H9 (cell line): ENCODE data around the gene NNT. TPM values are rescaled to one million over a fixed set of nuclear protein-coding genes. Genes with fewer than 3 reads are reported as not detected.

ENCODE experiments used
- DNase-seq: peaks from one replicate; pipeline ENCODE4 v3.0.0-alpha.2; 2017
- H2AFZ ChIP-seq: one replicate; pipeline ENCODE4 v1.6.1; 2013; ENCODE audit warnings: mild to moderate bottlenecking, low read length, control low read depth, moderate library complexity
- H2AK5ac ChIP-seq: 2 replicates; pipeline ENCODE4 v1.6.1; 2013; ENCODE audit warnings: low read length, control low read depth, mixed read lengths; ENCODE audit not compliant: insufficient read length
- H2BK120ac ChIP-seq: one replicate; pipeline ENCODE4 v1.6.1; 2013; ENCODE audit warnings: low read depth, mild to moderate bottlenecking, low read length, control low read depth, inconsistent platforms; ENCODE audit not compliant: poor library complexity, severe bottlenecking
- H2BK12ac ChIP-seq: 2 replicates; pipeline ENCODE4 v1.6.1; 2013; ENCODE audit warnings: low read length, control low read depth, mixed read lengths, low read depth; ENCODE audit not compliant: insufficient read length
- H2BK15ac ChIP-seq: 2 replicates; pipeline ENCODE4 v1.6.1; 2013; ENCODE audit warnings: low read depth, low read length, control low read depth
- H2BK20ac ChIP-seq: one replicate; pipeline ENCODE4 v1.6.1; 2013; ENCODE audit warnings: low read depth, mild to moderate bottlenecking, low read length, control low read depth, inconsistent platforms; ENCODE audit not compliant: poor library complexity, severe bottlenecking
- H2BK5ac ChIP-seq: 2 replicates; pipeline ENCODE4 v1.6.1; 2013; ENCODE audit warnings: low read length, control low read depth, mixed read lengths; ENCODE audit not compliant: insufficient read length
- H3K14ac ChIP-seq: 2 replicates; pipeline ENCODE4 v1.6.1; 2013; ENCODE audit warnings: low read length, control low read depth; ENCODE audit not compliant: insufficient read depth
- H3K18ac ChIP-seq: 2 replicates; pipeline ENCODE4 v1.6.1; 2013; ENCODE audit warnings: low read depth, mild to moderate bottlenecking, mixed read lengths, low read length, control low read depth; ENCODE audit not compliant: insufficient read length
- H3K23ac ChIP-seq: 2 replicates; pipeline ENCODE4 v1.6.1; 2013; ENCODE audit warnings: low read length, control low read depth, mixed read lengths, low read depth; ENCODE audit not compliant: insufficient read length
- H3K23me2 ChIP-seq: 2 replicates; pipeline ENCODE4 v1.6.1; 2013; ENCODE audit warnings: low read depth, mild to moderate bottlenecking, mixed read lengths, low read length, control low read depth; ENCODE audit not compliant: insufficient read length, poor library complexity, severe bottlenecking
- H3K27ac ChIP-seq: 2 replicates; pipeline ENCODE4 v1.5.1; 2013; ENCODE audit warnings: low read length, control low read depth, mixed read lengths, low read depth; ENCODE audit not compliant: insufficient read length
- H3K27me3 ChIP-seq: 2 replicates; pipeline ENCODE4 v1.6.1; 2013; ENCODE audit warnings: low read length, control low read depth, inconsistent platforms; ENCODE audit not compliant: insufficient read depth
- H3K4ac ChIP-seq: 2 replicates; pipeline ENCODE4 v1.6.1; 2013; ENCODE audit warnings: low read depth, mild to moderate bottlenecking, control low read depth, inconsistent platforms, low read length, moderate library complexity
- H3K4me1 ChIP-seq: 2 replicates; pipeline ENCODE4 v1.6.1; 2013; ENCODE audit warnings: low read length, control low read depth, inconsistent platforms; ENCODE audit not compliant: insufficient read depth
- H3K4me2 ChIP-seq: 2 replicates; pipeline ENCODE4 v1.6.1; 2013; ENCODE audit warnings: low read length, control low read depth, mixed read lengths; ENCODE audit not compliant: insufficient read length, insufficient read depth
- H3K56ac ChIP-seq: 2 replicates; pipeline ENCODE4 v1.6.1; 2013; ENCODE audit warnings: low read depth, mild to moderate bottlenecking, mixed read lengths, low read length, control low read depth; ENCODE audit not compliant: insufficient read length
- H3K79me1 ChIP-seq: 2 replicates; pipeline ENCODE4 v1.6.1; 2013; ENCODE audit warnings: low read depth, mild to moderate bottlenecking, moderate library complexity, low read length, control low read depth, inconsistent platforms; ENCODE audit not compliant: insufficient read depth, poor library complexity, severe bottlenecking
- H3K79me2 ChIP-seq: 2 replicates; pipeline ENCODE4 v1.6.1; 2013; ENCODE audit warnings: low read length, control low read depth, inconsistent platforms; ENCODE audit not compliant: insufficient read depth
- H3K9ac ChIP-seq: 2 replicates; pipeline ENCODE4 v1.6.1; 2013; ENCODE audit warnings: low read length, control low read depth, mixed read lengths; ENCODE audit not compliant: insufficient read length; ENCODE audit errors: extremely low read depth
- H3K9me3 ChIP-seq: one replicate; pipeline ENCODE4 v1.6.1; 2013; ENCODE audit warnings: low read depth, low read length, inconsistent platforms; ENCODE audit not compliant: control insufficient read depth
- H3T11ph ChIP-seq: one replicate; pipeline ENCODE4 v1.6.1; 2013; ENCODE audit warnings: mild to moderate bottlenecking, low read length, control low read depth, inconsistent platforms
- H4K20me1 ChIP-seq: one replicate; pipeline ENCODE4 v1.6.1; 2013; ENCODE audit not compliant: control insufficient read depth, insufficient read length, insufficient read depth
- H4K5ac ChIP-seq: 2 replicates; pipeline ENCODE4 v1.6.1; 2013; ENCODE audit warnings: low read depth, mild to moderate bottlenecking, mixed read lengths, low read length, control low read depth; ENCODE audit not compliant: insufficient read length
- H4K8ac ChIP-seq: replicated peaks from 2 replicates; pipeline ENCODE4 v1.6.1; 2013; ENCODE audit warnings: low read length, control low read depth, mixed read lengths, low read depth; ENCODE audit not compliant: insufficient read length
- H4K91ac ChIP-seq: 2 replicates; pipeline ENCODE4 v1.6.1; 2013; ENCODE audit warnings: low read depth, mild to moderate bottlenecking, moderate library complexity, mixed read lengths, low read length, control low read depth; ENCODE audit not compliant: insufficient read length
- H3K27ac Mint-ChIP-seq, 3 experiments: 2 replicates in 2 of 3; 3 replicates in 1 of 3; pipeline ENCODE4 v1.8.0; 2020 to 2021; ENCODE audit warnings: mixed read lengths in 3 of 3, mild to moderate bottlenecking in 1 of 3, moderate library complexity in 1 of 3
- H3K27me3 Mint-ChIP-seq: 2 replicates; pipeline ENCODE4 v1.8.0; 2021; ENCODE audit warnings: low read depth, mild to moderate bottlenecking, moderate library complexity, mixed read lengths
- H3K36me3 Mint-ChIP-seq, 3 experiments: 2 replicates in 2 of 3; 3 replicates in 1 of 3; pipeline ENCODE4 v1.8.0; 2020 to 2021; ENCODE audit warnings: low read depth in 3 of 3, mixed read lengths in 3 of 3; ENCODE audit not compliant: insufficient read depth in 1 of 3
- H3K4me1 Mint-ChIP-seq, 2 experiments: 2 replicates each; pipeline ENCODE4 v1.8.0; 2020; ENCODE audit warnings: mixed read lengths in 2 of 2
- H3K4me3 Mint-ChIP-seq, 2 experiments: 2 replicates in 1 of 2; 3 replicates in 1 of 2; pipeline ENCODE4 v1.8.0; 2020 to 2021; ENCODE audit warnings: mild to moderate bottlenecking in 2 of 2, mixed read lengths in 2 of 2, moderate library complexity in 1 of 2
- H3K9me3 Mint-ChIP-seq, 2 experiments: 2 replicates in 1 of 2; 3 replicates in 1 of 2; pipeline ENCODE4 v1.8.0; 2020; ENCODE audit warnings: mild to moderate bottlenecking in 2 of 2, mixed read lengths in 2 of 2, moderate library complexity in 1 of 2
- WGBS: extraction: QIAGEN DNeasy Blood & Tissue Kit; methylation state at CpG from one replicate; pipeline ENCODE4 v1.1.7; 2013; ENCODE audit warnings: missing lambda C conversion rate, low lambda C conversion rate, mixed read lengths; ENCODE audit not compliant: insufficient read length; ENCODE audit errors: extremely low coverage; 5-methylcytosine and 5-hydroxymethylcytosine counted together
- total RNA-seq: library from RNA; stranded (reverse); gene quantifications from 2 replicates; pipeline ENCODE4 v1.2.1, GENCODE V29; 2021
- TF ChIP-seq, protein P1 (sequence below): fragments of 200-600 bp; sonication (generic); conservative IDR thresholded peaks from 3 replicates; pipeline ENCODE4 v1.8.0; 2021; ENCODE audit warnings: antibody characterized with exemption, mild to moderate bottlenecking

The NNT gene
- total RNA-seq, 1 experiment from 2014 or later: 27.6 TPM

DNA sequence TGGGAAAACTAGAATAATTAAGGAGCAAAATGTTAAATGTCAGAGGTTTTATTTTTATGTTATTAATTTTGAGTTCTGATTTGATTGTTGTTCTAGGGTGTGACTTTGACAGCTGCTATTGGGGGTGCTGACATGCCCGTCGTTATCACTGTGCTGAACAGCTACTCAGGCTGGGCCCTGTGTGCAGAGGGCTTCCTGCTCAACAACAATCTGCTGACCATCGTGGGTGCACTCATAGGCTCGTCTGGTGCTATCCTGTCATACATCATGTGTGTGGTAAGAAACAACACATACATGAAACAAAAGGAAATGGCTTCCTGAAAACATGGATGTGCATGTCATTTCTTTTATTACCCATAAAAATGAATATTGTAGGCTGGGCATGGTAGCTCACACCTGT lies 56.1 kb downstream of the NNT start:
- no peak for DNase-seq
- H2BK20ac ChIP-seq: no peak overlapping the region
- H4K5ac ChIP-seq: no peak overlapping the region
- H3K27me3 Mint-ChIP-seq: no peaks in the 10 kb centered on the region
- H3K27ac Mint-ChIP-seq: no peak overlapping the region; a peak in 1 of 7 replicates
- no peak overlapping the region for H4K8ac ChIP-seq
- no peak overlapping the region for H3K4me3 Mint-ChIP-seq
- no peaks in the 10 kb centered on the region for H4K20me1 ChIP-seq
- H3K18ac ChIP-seq: no peak overlapping the region
- no peak overlapping the region for H2AK5ac ChIP-seq
- no peak overlapping the region for H3K4ac ChIP-seq
- H3K4me1 Mint-ChIP-seq: no peaks in the 10 kb centered on the region
- no peak overlapping the region for H3K9ac ChIP-seq
- no peak overlapping the region for H2BK5ac ChIP-seq
- no peak overlapping the region for H2BK12ac ChIP-seq
- H3K23ac ChIP-seq: no peak overlapping the region
- H3K9me3 ChIP-seq: no peaks in the 10 kb centered on the region
- WGBS: no CpG with 5 or more reads among the region's 4 CpGs
- no peak overlapping the region for H2BK120ac ChIP-seq
- H2BK15ac ChIP-seq: no peak overlapping the region
- no peaks in the 10 kb centered on the region for H3K23me2 ChIP-seq
- H3K14ac ChIP-seq: no peak overlapping the region
- TF ChIP-seq, protein P1, sequence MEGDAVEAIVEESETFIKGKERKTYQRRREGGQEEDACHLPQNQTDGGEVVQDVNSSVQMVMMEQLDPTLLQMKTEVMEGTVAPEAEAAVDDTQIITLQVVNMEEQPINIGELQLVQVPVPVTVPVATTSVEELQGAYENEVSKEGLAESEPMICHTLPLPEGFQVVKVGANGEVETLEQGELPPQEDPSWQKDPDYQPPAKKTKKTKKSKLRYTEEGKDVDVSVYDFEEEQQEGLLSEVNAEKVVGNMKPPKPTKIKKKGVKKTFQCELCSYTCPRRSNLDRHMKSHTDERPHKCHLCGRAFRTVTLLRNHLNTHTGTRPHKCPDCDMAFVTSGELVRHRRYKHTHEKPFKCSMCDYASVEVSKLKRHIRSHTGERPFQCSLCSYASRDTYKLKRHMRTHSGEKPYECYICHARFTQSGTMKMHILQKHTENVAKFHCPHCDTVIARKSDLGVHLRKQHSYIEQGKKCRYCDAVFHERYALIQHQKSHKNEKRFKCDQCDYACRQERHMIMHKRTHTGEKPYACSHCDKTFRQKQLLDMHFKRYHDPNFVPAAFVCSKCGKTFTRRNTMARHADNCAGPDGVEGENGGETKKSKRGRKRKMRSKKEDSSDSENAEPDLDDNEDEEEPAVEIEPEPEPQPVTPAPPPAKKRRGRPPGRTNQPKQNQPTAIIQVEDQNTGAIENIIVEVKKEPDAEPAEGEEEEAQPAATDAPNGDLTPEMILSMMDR: no peak
- H3K4me1 ChIP-seq: no peaks in the 10 kb centered on the region
- no peak overlapping the region for H3K56ac ChIP-seq
- H3K79me1 ChIP-seq: no peaks in the 10 kb centered on the region
- H3K27me3 ChIP-seq: no peaks in the 10 kb centered on the region
- no peaks in the 10 kb centered on the region for H3K9me3 Mint-ChIP-seq
- H3T11ph ChIP-seq: no peak overlapping the region
- peaks cover 5 to 11% (median 8%) of the 10 kb centered on the region in 3 experiments; a peak in 6 of 7 replicates for H3K36me3 Mint-ChIP-seq
- H4K91ac ChIP-seq: no peak overlapping the region
- no peak overlapping the region for H3K4me2 ChIP-seq
- no peak overlapping the region for H3K27ac ChIP-seq
- no peaks in the 10 kb centered on the region for H3K79me2 ChIP-seq
- H2AFZ ChIP-seq: no peak overlapping the region
